Lower lobe of right lung (tissue), 2 donors: ENCODE measurements around the gene MAML3. TPM values are rescaled to one million over a fixed set of nuclear protein-coding genes. Genes with fewer than 3 reads are reported as not detected.

Source experiments
- ATAC-seq, 2 donors: fragments of 200-7000 bp; cut with Tn5 transposase; one replicate each; pipeline ENCODE4 v1.9.1; 2020 to 2022; ENCODE audit warnings: mild to moderate bottlenecking in 2 of 2, moderate library complexity in 2 of 2
- DNase-seq: peaks from one replicate; pipeline ENCODE4 v3.0.0-alpha.2; 2020
- H3K27ac ChIP-seq: fragments of 200-600 bp; one replicate; pipeline ENCODE4 v1.8.0; 2022
- H3K27me3 ChIP-seq: fragments of 200-600 bp; one replicate; pipeline ENCODE4 v1.8.0; 2022; ENCODE audit warnings: low read depth
- H3K36me3 ChIP-seq: fragments of 200-600 bp; one replicate; pipeline ENCODE4 v1.8.0; 2022; ENCODE audit warnings: mild to moderate bottlenecking
- H3K4me1 ChIP-seq: fragments of 200-600 bp; one replicate; pipeline ENCODE4 v1.8.0; 2022
- H3K4me3 ChIP-seq: fragments of 200-600 bp; one replicate; pipeline ENCODE4 v1.8.0; 2022; ENCODE audit warnings: mild to moderate bottlenecking
- H3K9me3 ChIP-seq: fragments of 200-600 bp; one replicate; pipeline ENCODE4 v1.8.0; 2022
- intact Hi-C: fragments of 100-400 bp; cut with DNase I; formaldehyde crosslinking; loops from one replicate; pipeline ENCODE4 v1.11.0; 2022
- total RNA-seq: library from RNA; stranded (reverse); fragmentation: NEBNext Ultra II Directional; extraction: Animal tissue kit (Norgen Biotek cat#: 25700); gene quantifications from one replicate; pipeline ENCODE4 v1.2.1, GENCODE V29; 2021
- TF ChIP-seq, protein P1 (sequence below): fragments of 200-600 bp; IDR thresholded peaks from one replicate; pipeline ENCODE4 v1.8.0; 2022; ENCODE audit warnings: antibody characterized with exemption, mild to moderate bottlenecking
- donor health status: DM: no; HTN: yes; CAD: no; lungs with severe emphysema.

The MAML3 gene
- total RNA-seq, 1 donor from 2014 or later: 12.5 TPM

DNA sequence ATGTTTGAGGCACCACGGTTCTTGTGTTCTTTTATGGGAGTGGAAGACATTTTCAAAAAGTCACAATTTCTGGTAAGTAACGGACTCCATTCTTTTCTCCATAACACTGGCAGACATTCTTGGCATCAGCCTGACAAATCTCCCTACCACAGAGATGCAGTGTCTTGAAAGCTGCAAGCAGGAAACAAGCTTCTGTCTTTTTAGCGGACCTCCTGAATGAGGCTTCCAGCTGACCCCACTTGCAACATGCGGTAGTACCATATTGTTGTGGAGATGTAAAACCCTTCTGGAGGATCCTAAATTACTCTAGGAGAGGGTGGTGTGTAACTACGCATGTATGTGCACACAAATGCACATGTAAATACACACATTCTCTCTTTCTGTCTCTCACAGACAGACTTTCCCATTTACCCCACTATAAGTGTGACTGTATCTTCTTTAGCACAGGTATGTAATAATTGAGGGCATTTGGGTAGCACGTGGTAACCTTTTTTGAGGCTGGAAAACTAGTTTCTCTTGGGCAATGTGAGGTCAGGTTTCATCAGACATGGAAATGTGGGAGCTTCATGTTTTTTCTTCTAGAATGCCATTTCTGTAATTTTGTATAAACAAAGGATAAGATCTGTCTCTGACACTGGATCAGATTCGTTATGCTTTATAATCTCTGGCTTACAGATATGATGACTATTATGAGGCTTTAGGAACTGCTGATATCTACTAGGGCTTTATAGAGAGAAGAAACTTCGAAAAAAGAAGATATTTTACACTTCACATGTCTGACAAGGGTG lies 358.3 kb downstream of the MAML3 start:
- Histone ChIP-seq H3K4me3 (no peak overlapping the region), H3K36me3 (no peaks in the 10 kb centered on the region), H3K27ac (no peak overlapping the region), H3K4me1 (peaks cover 28% of the 10 kb centered on the region), H3K9me3 (no peaks in the 10 kb centered on the region), H3K27me3 (no peaks in the 10 kb centered on the region)
- intact Hi-C loops: no loop called here
- DNase-seq (no peak), ATAC-seq (no peak)
- TF ChIP-seq, protein P1, sequence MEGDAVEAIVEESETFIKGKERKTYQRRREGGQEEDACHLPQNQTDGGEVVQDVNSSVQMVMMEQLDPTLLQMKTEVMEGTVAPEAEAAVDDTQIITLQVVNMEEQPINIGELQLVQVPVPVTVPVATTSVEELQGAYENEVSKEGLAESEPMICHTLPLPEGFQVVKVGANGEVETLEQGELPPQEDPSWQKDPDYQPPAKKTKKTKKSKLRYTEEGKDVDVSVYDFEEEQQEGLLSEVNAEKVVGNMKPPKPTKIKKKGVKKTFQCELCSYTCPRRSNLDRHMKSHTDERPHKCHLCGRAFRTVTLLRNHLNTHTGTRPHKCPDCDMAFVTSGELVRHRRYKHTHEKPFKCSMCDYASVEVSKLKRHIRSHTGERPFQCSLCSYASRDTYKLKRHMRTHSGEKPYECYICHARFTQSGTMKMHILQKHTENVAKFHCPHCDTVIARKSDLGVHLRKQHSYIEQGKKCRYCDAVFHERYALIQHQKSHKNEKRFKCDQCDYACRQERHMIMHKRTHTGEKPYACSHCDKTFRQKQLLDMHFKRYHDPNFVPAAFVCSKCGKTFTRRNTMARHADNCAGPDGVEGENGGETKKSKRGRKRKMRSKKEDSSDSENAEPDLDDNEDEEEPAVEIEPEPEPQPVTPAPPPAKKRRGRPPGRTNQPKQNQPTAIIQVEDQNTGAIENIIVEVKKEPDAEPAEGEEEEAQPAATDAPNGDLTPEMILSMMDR: no peak

GRCh38 chr4:139794158-139794954 lies 359.6 kb downstream of the MAML3 start:
- ATAC-seq (no peak), DNase-seq (no peak)
- Histone ChIP-seq H3K9me3 (no peaks in the 10 kb centered on the region), H3K4me3 (no peak overlapping the region), H3K27me3 (no peaks in the 10 kb centered on the region), H3K27ac (no peak overlapping the region), H3K4me1 (peaks cover 19% of the 10 kb centered on the region), H3K36me3 (no peaks in the 10 kb centered on the region)
- TF ChIP-seq, protein P1: no peak
- intact Hi-C loops: no loop called here

- no peak for ATAC-seq
- TF ChIP-seq, protein P1: no peak
- Histone ChIP-seq H3K27me3 (no peaks in the 10 kb centered on the region), H3K9me3 (no peaks in the 10 kb centered on the region), H3K27ac (no peak overlapping the region), H3K4me1 (peaks cover 10% of the 10 kb centered on the region), H3K36me3 (no peaks in the 10 kb centered on the region), H3K4me3 (no peak overlapping the region)
- DNase-seq: no peak
- intact Hi-C loops: no loop called here
Measured at GRCh38 chr4:139791681-139792080, 362.3 kb downstream of the MAML3 start.

DNA sequence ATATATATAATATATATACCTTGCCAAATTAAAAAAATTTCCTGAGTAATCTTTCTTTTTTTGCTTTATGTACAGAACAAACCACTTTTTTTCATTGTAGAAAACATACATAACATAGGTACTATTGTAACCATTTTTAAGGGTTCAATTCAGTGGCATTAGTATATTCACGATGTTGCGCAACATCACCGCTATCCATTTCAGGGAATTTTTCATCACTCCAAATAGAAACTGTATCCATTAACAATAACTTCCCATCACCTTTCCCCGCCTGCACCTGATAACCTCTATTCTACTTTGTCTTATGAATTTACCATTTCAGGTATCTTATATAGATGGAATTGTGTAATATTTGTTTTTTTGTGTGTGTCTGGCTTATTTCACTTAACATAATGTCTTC lies 363.7 kb downstream of the MAML3 start:
- H3K9me3 ChIP-seq: no peaks in the 10 kb centered on the region
- ATAC-seq (no peak), DNase-seq (no peak)
- intact Hi-C loops: no loop called here
- peaks cover 4% of the 10 kb centered on the region for H3K4me1 ChIP-seq
- H3K4me3 ChIP-seq: no peak overlapping the region
- H3K36me3 ChIP-seq: no peaks in the 10 kb centered on the region
- TF ChIP-seq, protein P1: no peak
- H3K27me3 ChIP-seq: no peaks in the 10 kb centered on the region
- H3K27ac ChIP-seq: no peak overlapping the region

- intact Hi-C loops: no loop called here
- H3K36me3 ChIP-seq: no peaks in the 10 kb centered on the region
Measured at GRCh38 chr4:139789096-139789654, 364.8 kb downstream of the MAML3 start.

More at GRCh38 chr4:139789096-139789654, 364.8 kb downstream of the MAML3 start:
- no peak for DNase-seq
- TF ChIP-seq, protein P1: no peak
- H3K4me1 ChIP-seq: peaks cover 4% of the 10 kb centered on the region
- no peaks in the 10 kb centered on the region for H3K9me3 ChIP-seq
- ATAC-seq: no peak
- no peak overlapping the region for H3K4me3 ChIP-seq
- no peaks in the 10 kb centered on the region for H3K27me3 ChIP-seq
- H3K27ac ChIP-seq: no peak overlapping the region
